Tibial artery (tissue), 4 donors: ENCODE measurements around the gene DECR2.
A peak's percentile ranks its signal among the peaks of the same experiment; 100 is the strongest.

ENCODE experiments used
- DNase-seq, 2 donors: peaks; one replicate each; pipeline ENCODE4 v3.0.0-alpha.2; 2019
- H3K27ac ChIP-seq, 2 donors: fragments of 200-600 bp; sonication (generic) in 1 of 2; 1 replicate in 1 of 2; 2 replicates in 1 of 2; pipeline ENCODE4 v1.5.1; 2018 to 2019; ENCODE audit warnings: mild to moderate bottlenecking in 1 of 2
- H3K27me3 ChIP-seq, 2 donors: fragments of 200-600 bp; sonication (generic) in 1 of 2; one replicate each; pipeline versions ENCODE4 v1.5.1 to v1.6.0; 2016 to 2019
- H3K36me3 ChIP-seq, 3 donors: fragments of 200-600 bp; sonication (generic) in 2 of 3; one replicate each; pipeline ENCODE4 v1.5.1; 2016 to 2019; ENCODE audit warnings: mild to moderate bottlenecking in 2 of 3
- H3K4me1 ChIP-seq, 4 donors: fragments of 200-600 bp; sonication (generic) in 2 of 4; 1 replicate in 3 of 4; 2 replicates in 1 of 4; pipeline ENCODE4 v1.5.1; 2016 to 2019
- H3K4me3 ChIP-seq, 2 donors: fragments of 200-600 bp; sonication (generic) in 1 of 2; 1 replicate in 1 of 2; 2 replicates in 1 of 2; pipeline ENCODE4 v1.5.1; 2018 to 2019; ENCODE audit warnings: mild to moderate bottlenecking in 2 of 2
- H3K9me3 ChIP-seq, 3 donors: fragments of 200-600 bp; sonication (generic) in 1 of 3; one replicate each; pipeline ENCODE4 v1.5.1; 2016 to 2019
- CTCF ChIP-seq, 2 experiments: fragments of 200-600 bp in 1 of 2; fragments of 450-650 bp in 1 of 2; IDR thresholded peaks; one replicate each; pipeline ENCODE4 v1.5.1; 2017 to 2019; ENCODE audit warnings: antibody characterized with exemption in 2 of 2, mild to moderate bottlenecking in 1 of 2, moderate library complexity in 1 of 2
- intact Hi-C: fragments of 100-400 bp; cut with DNase I; formaldehyde crosslinking; loops from one replicate; pipeline ENCODE4 v1.15.0; 2023; ENCODE audit warnings: low total_unique reads

The DECR2 gene

GRCh38 chr16:426906-427249 is 25.2 kb downstream of the DECR2 start:
- peak in 1 of 2 donors; percentile 27 for DNase-seq
- Histone ChIP-seq H3K4me1 (peaks cover 0 to 48% (median 32%) of the 10 kb centered on the region in 4 donors), H3K9me3 (no peaks in the 10 kb centered on the region), H3K27me3 (no peaks in the 10 kb centered on the region), H3K36me3 (no peaks in the 10 kb centered on the region), H3K4me3 (peak overlapping the region; percentile 65 to 83), H3K27ac (peak overlapping the region; percentile 59 to 95)
- intact Hi-C loops, result no loop called here
- TF ChIP-seq CTCF (IDR thresholded peaks at IDR 0.05), result no peak

GRCh38 chr16:427250-427649 is 25.6 kb downstream of the DECR2 start:
- H3K36me3 ChIP-seq, result no peaks in the 10 kb centered on the region
- no peaks in the 10 kb centered on the region for H3K27me3 ChIP-seq
- peak overlapping the region; percentile 65 to 83 for H3K4me3 ChIP-seq
- no peak for DNase-seq
- H3K9me3 ChIP-seq, result no peaks in the 10 kb centered on the region
- intact Hi-C loops, result no loop called here
- H3K4me1 ChIP-seq, result peaks cover 0 to 48% (median 32%) of the 10 kb centered on the region in 4 donors
- H3K27ac ChIP-seq, result peak overlapping the region; percentile 59 to 95
- no peak for TF ChIP-seq CTCF (IDR thresholded peaks at IDR 0.05)

DNA sequence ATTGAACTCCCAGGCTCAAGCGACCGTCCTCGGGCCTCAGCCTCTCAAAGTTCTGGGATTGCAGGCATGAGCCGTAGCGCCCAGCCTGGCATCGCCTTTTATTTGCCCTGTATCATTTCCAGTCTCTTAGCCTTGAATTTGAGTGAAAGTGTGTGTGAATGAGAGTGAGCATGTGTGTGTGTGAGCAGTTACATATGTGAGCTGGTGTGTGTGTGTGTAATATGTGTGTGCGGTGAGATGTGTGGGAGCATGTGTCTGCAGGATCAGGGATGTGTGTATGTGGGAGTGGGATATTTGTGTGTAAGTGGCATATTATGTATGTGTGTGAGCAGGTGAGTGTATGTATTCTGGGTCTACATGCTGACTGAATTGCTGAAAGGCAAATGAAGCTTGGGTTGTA is 29.2 kb downstream of the DECR2 start:
- H3K27ac ChIP-seq, result no peak overlapping the region
- no peak overlapping the region for H3K4me3 ChIP-seq
- H3K27me3 ChIP-seq, result no peaks in the 10 kb centered on the region
- intact Hi-C loops, result no loop called here
- DNase-seq, result no peak
- no peak for TF ChIP-seq CTCF (IDR thresholded peaks at IDR 0.05)
- H3K9me3 ChIP-seq, result no peaks in the 10 kb centered on the region
- peaks cover 0 to 6% (median 4%) of the 10 kb centered on the region in 3 donors for H3K36me3 ChIP-seq
- H3K4me1 ChIP-seq, result peaks cover 0 to 30% (median 18%) of the 10 kb centered on the region in 4 donors

DNA sequence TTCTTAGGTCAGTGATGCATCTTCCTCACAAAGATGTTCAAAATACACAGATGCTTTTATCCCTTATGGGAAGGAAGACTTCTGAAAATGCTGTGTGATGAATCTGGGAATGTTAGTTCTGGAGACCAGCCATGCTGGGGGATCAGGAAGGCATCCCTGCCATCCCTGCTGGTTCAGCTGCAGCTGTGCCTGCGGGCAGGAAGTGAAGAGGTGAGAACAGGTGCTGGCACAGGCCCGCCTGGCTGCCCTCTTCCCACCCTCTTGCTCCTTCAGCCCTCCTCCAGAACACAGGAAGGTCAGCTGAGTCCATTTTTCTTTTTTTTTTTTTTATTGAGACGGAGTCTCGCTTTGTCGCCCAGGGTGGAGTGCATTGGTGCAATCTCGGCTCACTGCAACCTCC is 38.9 kb downstream of the DECR2 start:
- Histone ChIP-seq H3K36me3 (peaks cover 0 to 7% (median 0%) of the 10 kb centered on the region in 3 donors), H3K4me1 (no peaks in the 10 kb centered on the region), H3K9me3 (no peaks in the 10 kb centered on the region), H3K4me3 (no peak overlapping the region), H3K27me3 (no peaks in the 10 kb centered on the region), H3K27ac (no peak overlapping the region)
- intact Hi-C loops, result no loop called here
- DNase-seq, result no peak
- no peak for TF ChIP-seq CTCF (IDR thresholded peaks at IDR 0.05)

GRCh38 chr16:441447-441846 is 39.8 kb downstream of the DECR2 start:
- Histone ChIP-seq H3K27me3 (no peaks in the 10 kb centered on the region), H3K36me3 (peaks cover 0 to 7% (median 0%) of the 10 kb centered on the region in 3 donors), H3K27ac (no peak overlapping the region), H3K9me3 (no peaks in the 10 kb centered on the region), H3K4me3 (no peak overlapping the region), H3K4me1 (no peaks in the 10 kb centered on the region)
- no peak for TF ChIP-seq CTCF (IDR thresholded peaks at IDR 0.05)
- no peak for DNase-seq
- intact Hi-C loops, result no loop called here

GRCh38 chr16:442976-443375 is 41.3 kb downstream of the DECR2 start:
- no peak overlapping the region for H3K27ac ChIP-seq
- H3K4me3 ChIP-seq, result no peak overlapping the region
- peaks cover 0 to 7% (median 0%) of the 10 kb centered on the region in 3 donors for H3K36me3 ChIP-seq
- intact Hi-C loops, result loop anchor here (1.0 kb wide), 1 partner anchor 30 kb away; no protein-coding TSS in a partner anchor
- H3K4me1 ChIP-seq, result no peaks in the 10 kb centered on the region
- TF ChIP-seq CTCF (IDR thresholded peaks at IDR 0.05), result no peak
- H3K9me3 ChIP-seq, result no peaks in the 10 kb centered on the region
- no peak for DNase-seq
- no peaks in the 10 kb centered on the region for H3K27me3 ChIP-seq
